Measurements from ENCODE around the gene PCGF6. TPM values are rescaled to one million over a fixed set of nuclear protein-coding genes. Genes with fewer than 3 reads are reported as not detected.

The PCGF6 gene
- polyA plus RNA-seq, 1 donor (not counting 4 experiments of a cell fraction or from before 2014, with no cell fraction given): 11.1 TPM

GRCh38 chr10:103265717-103266329 lies 85.1 kb downstream of the PCGF6 start:
- Histone ChIP-seq H3K9ac (ENCODE audit: control insufficient read depth, extremely low read depth, insufficient read depth, low read length) (no peak overlapping the region), H3K79me2 (ENCODE audit: control insufficient read depth, insufficient read depth, low read length) (no peaks in the 10 kb centered on the region)
- DNase-seq (ENCODE audit: low read depth, low spot score): no peak

GRCh38 chr10:103262229-103262628 lies 88.7 kb downstream of the PCGF6 start:
- dilution Hi-C loops (cut with MboI; ENCODE audit: extremely low pct_ligation_motif_present, low sequenced_read_pairs): no loop called here
- H3K4me2 ChIP-seq (ENCODE audit: control insufficient read depth, extremely low read depth, insufficient read depth, low read depth, low read length): no peak overlapping the region
- DNase-seq (ENCODE audit: low read depth, low spot score): no peak

More at GRCh38 chr10:103265717-103266329, 85.1 kb downstream of the PCGF6 start:
- no peak overlapping the region for H3K4me2 ChIP-seq (ENCODE audit: control insufficient read depth, extremely low read depth, insufficient read depth, low read depth, low read length)
- dilution Hi-C loops (cut with MboI; ENCODE audit: extremely low pct_ligation_motif_present, low sequenced_read_pairs): no loop called here
- no peaks in the 10 kb centered on the region for H3K9me3 ChIP-seq (ENCODE audit: control insufficient read depth, low read depth, low read length)
- H2AFZ ChIP-seq (ENCODE audit: control insufficient read depth, low read length): no peak overlapping the region
- no peaks in the 10 kb centered on the region for H3K36me3 ChIP-seq (ENCODE audit: control insufficient read depth in 2 of 2, extremely low read depth in 1 of 2, insufficient read depth in 2 of 2, low read length in 2 of 2)
- TF ChIP-seq EZH2 (IDR thresholded peaks at IDR 0.05; ENCODE audit: low read length): no peak
- TF ChIP-seq CTCF (optimal IDR thresholded peaks at IDR 0.05 in 1 of 3, IDR thresholded peaks at IDR 0.05 in 1 of 3, conservative IDR thresholded peaks at IDR 0.05 in 1 of 3; ENCODE audit: extremely low read depth in 1 of 3, insufficient read depth in 2 of 3, low read length in 3 of 3): no peak
- no peaks in the 10 kb centered on the region for H3K9me1 ChIP-seq (ENCODE audit: control insufficient read depth, extremely low read depth, insufficient read depth, low read length)
- H3K27ac ChIP-seq (ENCODE audit: control insufficient read depth, insufficient read depth, low read length): no peak overlapping the region
- H3K4me3 ChIP-seq (ENCODE audit: control insufficient read depth in 2 of 3, extremely low read depth in 1 of 3, insufficient read depth in 2 of 3, low read depth in 1 of 3, low read length in 3 of 3): no peak overlapping the region
- peaks cover 4% of the 10 kb centered on the region for H4K20me1 ChIP-seq (ENCODE audit: control insufficient read depth, extremely low read depth, insufficient read depth, low read length)
- no peaks in the 10 kb centered on the region for H3K4me1 ChIP-seq (ENCODE audit: control insufficient read depth, extremely low read depth, insufficient read depth, low read length)
- H3K27me3 ChIP-seq (ENCODE audit: control insufficient read depth, extremely low read depth, insufficient read depth, low read length): peaks cover 7% of the 10 kb centered on the region
- FAIRE-seq: peak; percentile 81

More at GRCh38 chr10:103262229-103262628, 88.7 kb downstream of the PCGF6 start:
- no peak overlapping the region for H3K9ac ChIP-seq (ENCODE audit: control insufficient read depth, extremely low read depth, insufficient read depth, low read length)
- H3K4me1 ChIP-seq (ENCODE audit: control insufficient read depth, extremely low read depth, insufficient read depth, low read length): no peaks in the 10 kb centered on the region
- H3K9me1 ChIP-seq (ENCODE audit: control insufficient read depth, extremely low read depth, insufficient read depth, low read length): no peaks in the 10 kb centered on the region
- peaks cover 7% of the 10 kb centered on the region for H3K27me3 ChIP-seq (ENCODE audit: control insufficient read depth, extremely low read depth, insufficient read depth, low read length)
- FAIRE-seq: no peak
- H3K36me3 ChIP-seq (ENCODE audit: control insufficient read depth in 2 of 2, extremely low read depth in 1 of 2, insufficient read depth in 2 of 2, low read length in 2 of 2): no peaks in the 10 kb centered on the region
- H3K79me2 ChIP-seq (ENCODE audit: control insufficient read depth, insufficient read depth, low read length): no peaks in the 10 kb centered on the region
- H4K20me1 ChIP-seq (ENCODE audit: control insufficient read depth, extremely low read depth, insufficient read depth, low read length): peaks cover 4% of the 10 kb centered on the region
- H3K9me3 ChIP-seq (ENCODE audit: control insufficient read depth, low read depth, low read length): no peaks in the 10 kb centered on the region
- no peak overlapping the region for H3K4me3 ChIP-seq (ENCODE audit: control insufficient read depth in 2 of 3, extremely low read depth in 1 of 3, insufficient read depth in 2 of 3, low read depth in 1 of 3, low read length in 3 of 3)
- TF ChIP-seq CTCF (optimal IDR thresholded peaks at IDR 0.05 in 1 of 3, IDR thresholded peaks at IDR 0.05 in 1 of 3, conservative IDR thresholded peaks at IDR 0.05 in 1 of 3; ENCODE audit: extremely low read depth in 1 of 3, insufficient read depth in 2 of 3, low read length in 3 of 3): no peak
- TF ChIP-seq EZH2 (IDR thresholded peaks at IDR 0.05; ENCODE audit: low read length): no peak
- H3K27ac ChIP-seq (ENCODE audit: control insufficient read depth, insufficient read depth, low read length): no peak overlapping the region
- no peak overlapping the region for H2AFZ ChIP-seq (ENCODE audit: control insufficient read depth, low read length)

All from keratinocyte (primary cell).